BLaER1 treated with 17β-estradiol and CSF1 and Interleukin-3, amounts not matched to agents 10 nM and 100 nM (cell line): Measurements from ENCODE around the gene SOX10.

Experiments
- H3K27ac ChIP-seq, 11 experiments: shearing (Covaris generic); formaldehyde crosslinking; 2 replicates each; pipeline ENCODE4 v1.8.1; 2022
- H3K27me3 ChIP-seq, 11 experiments: shearing (Covaris generic); formaldehyde crosslinking; 2 replicates each; pipeline ENCODE4 v1.8.1; 2022
- H3K36me3 ChIP-seq, 11 experiments: shearing (Covaris generic); formaldehyde crosslinking; 2 replicates each; pipeline ENCODE4 v1.8.1; 2022
- H3K4me1 ChIP-seq, 10 experiments: shearing (Covaris generic); formaldehyde crosslinking; 2 replicates each; pipeline ENCODE4 v1.8.1; 2022
- H3K4me2 ChIP-seq, 11 experiments: shearing (Covaris generic); formaldehyde crosslinking; 2 replicates each; pipeline ENCODE4 v1.8.1; 2022
- H3K4me3 ChIP-seq, 10 experiments: shearing (Covaris generic); formaldehyde crosslinking; 2 replicates each; pipeline ENCODE4 v1.8.1; 2022
- H3K9ac ChIP-seq, 11 experiments: shearing (Covaris generic); formaldehyde crosslinking; 2 replicates each; pipeline ENCODE4 v1.8.1; 2022
- H3K9me3 ChIP-seq, 11 experiments: shearing (Covaris generic); formaldehyde crosslinking; replicated peaks in 1 of 11; 2 replicates each; pipeline ENCODE4 v1.8.1; 2022
- H4K20me1 ChIP-seq, 11 experiments: shearing (Covaris generic); formaldehyde crosslinking; 2 replicates each; pipeline ENCODE4 v1.8.1; 2022
- Cebpa-rat ChIP-seq, 11 experiments: shearing (Covaris generic); IDR thresholded peaks; 2 replicates each; pipeline ENCODE4 v1.8.1; 2022

Gene SOX10

GRCh38 chr22:37923927-37924326 lies 60.4 kb downstream of the SOX10 start:
- TF ChIP-seq Cebpa-rat (IDR thresholded peaks at IDR 0.05) = no peak
- Histone ChIP-seq H3K4me2 (peak overlapping the region in 10 of 11 experiments; percentile 77 to 99 (median 93); a peak in 18 of 22 replicates), H3K9me3 (no peaks in the 10 kb centered on the region), H3K4me3 (no peak overlapping the region), H3K27me3 (peaks cover 0 to 8% (median 0%) of the 10 kb centered on the region in 11 experiments; a peak in 2 of 22 replicates), H3K36me3 (peaks cover 18 to 64% (median 48%) of the 10 kb centered on the region in 11 experiments), H3K4me1 (peaks cover 54 to 96% (median 90%) of the 10 kb centered on the region in 10 experiments), H4K20me1 (peaks cover 0 to 58% (median 31%) of the 10 kb centered on the region in 11 experiments; a peak in 16 of 22 replicates), H3K9ac (peak overlapping the region in 9 of 11 experiments; percentile 18 to 74 (median 52); a peak in 14 of 22 replicates), H3K27ac (peak overlapping the region in 5 of 11 experiments; percentile 29 to 69 (median 58); a peak in 8 of 22 replicates)
